Stimulated activated CD4-positive, alpha-beta T cell treated with anti-CD3 and anti-CD28 coated beads, Interleukin-12 subunit alpha, Interleukin-12 subunit beta, amount 100 ng/mL, for 48 hours (primary cell): ENCODE results near the gene WWOX.

Experiments used
- DNase-seq, 3 donors: peaks; one replicate each; pipeline ENCODE4 v3.0.0-alpha.2; 2020; ENCODE audit warnings: low read depth in 2 of 3, low spot score in 1 of 3

The WWOX gene

DNA sequence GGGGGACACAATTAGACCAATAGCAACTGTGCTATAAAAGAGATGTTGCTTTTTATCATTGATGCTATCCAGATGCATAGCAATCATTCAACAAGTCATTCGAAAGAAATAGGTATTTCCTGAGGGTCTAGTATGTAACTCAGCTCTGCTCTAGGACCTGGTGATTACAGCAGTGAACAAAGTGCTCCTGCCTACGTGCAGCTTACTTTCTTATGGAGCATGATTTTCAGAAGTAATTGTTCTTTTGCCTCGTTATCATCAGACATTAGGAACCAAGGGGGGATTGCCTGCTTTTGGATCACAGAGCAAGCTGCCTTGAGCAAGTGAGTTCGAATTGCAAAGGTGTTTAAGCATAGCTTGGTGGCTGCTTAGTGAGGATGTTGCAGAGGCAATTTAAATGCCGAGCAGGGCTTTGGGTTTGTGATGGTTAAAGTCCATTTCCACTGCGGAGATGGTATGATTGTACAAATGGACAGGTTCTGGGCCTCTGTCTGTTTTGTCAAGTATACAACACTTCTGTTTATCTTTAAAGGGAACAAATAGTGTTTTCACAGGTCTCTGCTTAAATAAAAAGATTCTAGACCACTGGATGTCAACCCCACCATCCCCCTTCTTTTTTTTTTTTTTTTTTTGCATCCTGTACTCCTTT is 41.5 kb downstream of the WWOX start:
- DNase-seq: no peak

DNA sequence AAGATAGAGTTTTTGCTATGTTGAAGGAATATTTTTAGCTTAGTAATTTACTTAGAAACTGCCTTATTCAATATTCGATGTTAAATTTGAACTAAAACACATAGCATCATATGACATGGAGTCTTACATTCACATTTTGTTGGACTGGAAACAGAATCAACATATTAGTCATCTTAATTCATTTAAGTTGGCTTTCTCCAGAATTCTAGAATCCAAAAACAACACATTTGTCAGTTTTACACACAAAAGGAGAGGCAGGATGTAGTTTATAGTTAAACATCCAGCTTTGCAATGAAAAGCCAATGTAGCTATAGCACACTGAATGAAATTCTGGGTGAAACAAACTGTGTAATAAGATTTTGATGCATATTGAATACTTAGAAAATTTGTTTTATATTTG is 43.3 kb downstream of the WWOX start:
- DNase-seq: no peak

DNA sequence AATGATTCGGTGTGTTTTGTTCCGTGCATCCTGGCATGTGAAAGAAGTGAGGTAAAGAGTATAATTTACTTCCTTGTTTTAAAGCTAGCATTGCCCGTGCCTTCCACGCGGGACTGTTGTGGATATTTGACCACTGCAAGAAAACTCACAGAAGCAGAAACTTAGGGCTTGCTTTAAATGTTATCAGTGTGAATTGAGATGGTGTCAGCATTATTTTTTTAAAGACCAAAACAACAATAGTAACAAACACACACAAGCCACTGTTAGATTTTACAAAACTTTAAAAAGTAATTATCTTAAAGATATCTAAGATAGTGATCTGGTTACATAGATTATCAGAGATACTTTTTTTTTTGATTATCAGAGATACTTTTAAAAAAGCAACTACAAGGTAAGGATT is 47.4 kb downstream of the WWOX start:
- DNase-seq: no peak

DNA sequence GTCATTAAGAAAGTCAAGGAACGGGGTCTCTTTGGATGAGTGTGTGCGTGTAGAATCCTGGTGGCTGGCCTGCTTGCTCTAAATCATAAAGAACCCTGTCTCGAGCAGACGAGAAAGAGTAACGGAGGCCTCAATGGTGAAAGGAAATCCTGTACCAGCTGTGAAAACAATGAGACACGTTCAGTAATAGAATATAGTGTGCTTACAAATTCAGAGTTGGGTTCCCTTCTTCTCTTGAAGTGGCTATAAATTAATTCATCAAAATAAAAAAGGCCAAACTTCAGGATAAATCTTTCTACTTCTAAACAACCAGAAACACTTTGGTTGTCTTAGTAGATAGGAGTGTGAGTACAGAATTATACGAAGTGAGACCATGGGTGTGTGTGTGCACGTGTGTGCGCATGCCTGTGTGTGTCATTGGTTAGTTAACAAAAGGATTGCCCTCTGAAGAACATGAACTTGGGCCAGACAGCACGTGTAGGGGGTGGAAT is 48.5 kb downstream of the WWOX start:
- DNase-seq: no peak

DNA sequence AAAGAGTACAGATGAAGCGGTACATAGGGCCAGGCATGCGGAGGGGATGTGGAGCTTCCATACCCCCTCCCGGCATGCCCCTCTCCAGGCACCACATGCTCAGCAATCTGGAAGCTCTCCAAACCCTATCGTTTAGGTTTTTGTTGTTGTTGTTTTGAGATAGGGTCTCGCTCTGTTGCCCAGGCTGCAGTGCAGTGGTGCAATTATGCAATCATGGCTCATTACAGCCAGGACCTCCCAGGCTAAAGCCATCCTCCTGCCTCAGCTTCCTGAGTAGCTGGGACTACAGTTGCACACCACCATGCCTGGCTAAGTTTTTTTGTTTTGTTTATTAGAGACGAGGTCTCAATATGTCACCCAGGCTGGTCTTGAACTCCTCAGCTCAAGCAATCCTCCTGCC is 50.8 kb downstream of the WWOX start:
- DNase-seq: no peak

DNA sequence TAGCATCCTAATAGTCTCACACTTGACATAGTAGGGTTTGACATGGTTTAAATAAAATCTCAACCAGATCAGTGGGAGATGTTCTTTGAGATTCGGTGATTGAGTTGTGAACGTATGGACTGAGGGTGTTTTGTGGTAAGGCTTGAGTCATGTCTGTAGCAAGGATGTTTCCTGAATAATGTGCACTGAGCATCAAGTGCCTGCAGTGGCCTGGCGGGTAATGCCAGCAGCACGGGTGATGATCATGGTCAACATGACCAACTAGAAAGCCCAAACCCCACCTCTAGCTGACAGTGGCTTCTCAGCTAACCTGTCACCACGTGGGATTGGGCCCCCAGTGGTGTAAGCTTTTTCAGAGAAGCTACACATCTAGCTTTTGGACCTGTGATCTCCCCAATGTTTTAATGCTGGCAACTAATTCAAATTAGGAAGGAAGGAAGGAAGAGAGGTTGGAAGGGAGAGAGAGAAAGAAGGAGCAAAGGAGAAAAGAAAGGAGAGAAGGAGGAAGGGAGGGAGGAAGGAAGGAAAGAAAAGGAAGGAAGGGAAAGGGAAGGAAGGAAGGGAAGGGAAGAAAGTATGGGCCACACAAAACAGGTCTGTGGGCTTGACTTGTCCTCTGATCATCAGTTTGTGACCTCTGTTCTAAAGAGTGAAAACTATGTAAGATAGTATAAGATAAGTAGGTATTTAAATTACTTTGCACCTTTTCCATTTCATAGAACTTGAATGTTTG is 55.4 kb downstream of the WWOX start:
- no peak for DNase-seq

DNA sequence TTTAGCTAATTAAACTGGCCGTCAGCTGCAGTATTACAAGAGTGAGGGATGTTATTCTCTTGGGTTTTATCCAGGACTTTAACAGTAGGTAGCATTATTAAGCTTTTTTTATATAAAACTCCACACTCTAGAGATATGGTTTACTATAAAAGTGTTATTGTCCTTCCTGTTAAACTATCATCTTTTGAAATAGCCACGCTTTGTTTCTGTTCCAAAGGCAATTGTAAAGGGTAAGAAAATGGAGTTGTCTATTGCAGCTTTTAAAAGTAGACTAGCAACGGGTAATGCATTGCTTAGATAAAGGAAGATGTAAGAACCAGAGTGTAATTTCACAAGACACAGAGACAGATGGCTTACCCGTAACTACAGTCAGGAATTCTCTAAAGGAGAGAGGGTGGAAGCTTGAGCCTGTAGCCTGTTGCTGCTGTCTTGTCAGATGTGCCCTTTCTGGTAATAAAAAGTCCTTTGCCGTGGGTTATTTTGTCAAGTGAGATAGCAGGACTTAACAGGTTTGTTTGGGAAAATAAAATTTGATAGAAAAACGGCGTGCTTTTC is 56.4 kb downstream of the WWOX start:
- no peak for DNase-seq

DNA sequence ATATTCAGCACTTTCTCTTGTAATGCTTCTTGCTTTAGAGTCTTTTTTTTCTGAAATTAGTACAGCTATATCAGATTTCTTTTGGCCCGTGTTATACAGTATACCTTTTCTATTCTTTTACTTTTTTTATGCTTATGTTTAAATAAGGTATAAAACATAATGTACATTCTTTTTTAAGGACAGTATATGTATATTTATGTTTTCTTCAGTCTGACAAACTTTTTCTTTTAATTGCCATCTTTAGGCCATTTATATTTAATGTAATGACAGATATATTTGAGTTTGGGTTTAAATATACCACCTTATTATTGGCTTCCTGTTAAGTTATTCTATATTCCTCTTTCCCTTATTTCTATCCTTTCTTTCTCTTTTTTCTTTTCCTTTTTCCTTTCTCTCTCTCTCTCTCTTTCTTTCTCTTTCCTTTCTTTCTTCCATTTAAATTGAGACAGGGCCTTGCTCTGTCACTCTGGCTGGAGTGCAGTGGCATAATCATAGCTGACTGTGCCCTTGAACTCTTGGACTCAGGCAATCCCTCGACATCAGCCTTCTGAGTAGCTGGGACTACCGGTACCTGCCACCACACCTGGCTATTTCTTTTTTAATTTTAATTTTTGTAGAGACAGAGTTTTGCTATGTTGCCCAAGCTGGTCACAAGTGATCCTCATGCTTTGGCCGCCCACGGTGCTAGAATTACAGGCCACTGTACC is 61.7 kb downstream of the WWOX start:
- no peak for DNase-seq

DNA sequence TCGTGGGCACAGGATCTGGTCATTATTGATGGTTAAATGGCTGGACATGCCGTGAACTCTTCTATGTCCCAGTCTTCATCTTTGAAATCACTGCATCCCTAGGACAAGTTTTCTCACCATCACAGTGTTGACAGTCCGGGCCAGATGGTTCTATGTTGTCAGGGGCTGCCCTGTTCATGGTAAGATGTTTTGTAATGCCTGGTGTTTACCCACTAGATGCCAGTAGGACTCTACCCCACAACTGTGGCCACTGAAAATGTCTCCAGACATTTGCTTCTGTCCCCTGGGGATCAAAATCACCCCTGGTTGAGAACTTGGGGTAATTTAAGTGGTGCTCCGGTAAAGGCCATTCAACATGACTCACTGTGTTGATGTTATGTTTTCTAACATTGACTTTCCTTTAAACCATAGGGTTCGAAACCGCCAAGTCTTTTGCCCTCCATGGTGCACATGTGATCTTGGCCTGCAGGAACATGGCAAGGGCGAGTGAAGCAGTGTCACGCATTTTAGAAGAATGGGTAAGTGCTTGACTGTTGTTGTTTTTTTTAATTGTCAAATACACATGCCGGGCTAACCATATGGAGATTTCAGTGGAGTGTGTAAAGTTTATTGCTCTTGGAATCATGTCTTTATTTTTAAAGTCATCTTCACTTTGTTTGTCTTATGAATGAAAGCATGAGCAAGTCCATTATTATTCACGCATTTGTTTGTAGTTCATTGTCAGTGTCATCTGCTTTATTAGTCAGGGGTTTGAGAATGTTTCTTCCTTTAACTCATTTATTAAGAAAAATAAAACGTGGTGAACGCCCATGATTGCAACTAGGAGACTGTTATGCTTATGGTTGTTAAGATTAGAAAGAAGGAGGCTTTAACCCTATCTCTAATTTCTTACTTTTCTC is 64.6 kb downstream of the WWOX start:
- DNase-seq: no peak

DNA sequence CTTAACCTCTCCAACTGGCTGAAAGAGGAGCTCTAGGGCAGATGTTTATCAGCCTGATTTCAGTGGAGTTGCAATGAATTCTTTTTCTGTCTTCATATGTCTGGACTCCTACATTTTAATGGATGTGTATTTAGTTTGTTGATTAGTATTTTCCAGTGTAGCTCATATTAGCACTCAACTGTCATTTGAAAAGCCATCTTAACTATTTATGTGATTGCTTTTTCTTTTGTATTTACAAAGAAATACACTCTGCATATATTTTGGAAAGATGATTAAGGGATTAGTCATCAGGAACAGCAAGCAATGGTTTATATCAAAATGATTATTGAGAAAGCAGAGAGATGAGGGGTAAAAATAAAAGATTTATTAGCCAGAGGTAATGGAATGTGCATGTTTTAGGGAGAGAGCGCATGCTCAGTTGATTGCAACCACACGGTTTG is 71.1 kb downstream of the WWOX start:
- no peak for DNase-seq

DNA sequence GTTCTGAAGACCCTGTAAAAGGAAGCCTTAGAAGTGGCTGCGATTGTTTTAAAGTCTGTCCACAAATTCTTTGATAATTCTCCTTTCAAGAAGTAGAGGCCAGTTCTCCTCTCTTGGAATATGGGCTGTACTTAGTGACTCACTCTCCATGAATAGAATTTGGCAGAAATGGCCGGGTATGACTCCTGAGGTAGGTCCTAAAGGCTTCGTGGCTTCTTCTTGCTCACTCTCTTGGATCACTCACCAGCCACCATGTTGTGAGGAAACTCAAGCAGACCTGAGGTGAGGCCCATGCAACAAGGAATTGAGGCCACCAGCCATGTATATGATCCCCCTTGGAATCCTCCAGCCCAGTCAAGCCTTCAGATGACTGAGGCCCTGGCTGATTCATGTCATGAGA is 75.8 kb downstream of the WWOX start:
- DNase-seq: no peak

DNA sequence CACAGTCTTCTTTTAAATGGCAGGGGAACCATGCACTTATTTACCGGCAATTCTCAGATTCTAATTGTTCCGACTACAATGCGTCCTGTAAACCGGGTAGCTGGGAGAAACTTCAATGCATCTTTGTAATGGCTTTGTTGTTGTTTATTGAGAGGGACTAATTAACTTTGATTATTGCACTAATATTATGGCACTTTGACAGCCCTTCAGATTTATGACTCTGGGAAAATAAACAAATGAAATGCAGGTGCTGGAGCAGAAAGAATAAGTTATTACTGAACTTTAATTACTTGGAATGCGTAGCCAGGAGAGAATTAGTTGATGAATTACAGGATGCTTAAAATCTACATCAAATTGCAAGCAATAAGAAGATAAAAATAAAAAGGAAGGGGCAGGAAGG is 77.0 kb downstream of the WWOX start:
- no peak for DNase-seq

DNA sequence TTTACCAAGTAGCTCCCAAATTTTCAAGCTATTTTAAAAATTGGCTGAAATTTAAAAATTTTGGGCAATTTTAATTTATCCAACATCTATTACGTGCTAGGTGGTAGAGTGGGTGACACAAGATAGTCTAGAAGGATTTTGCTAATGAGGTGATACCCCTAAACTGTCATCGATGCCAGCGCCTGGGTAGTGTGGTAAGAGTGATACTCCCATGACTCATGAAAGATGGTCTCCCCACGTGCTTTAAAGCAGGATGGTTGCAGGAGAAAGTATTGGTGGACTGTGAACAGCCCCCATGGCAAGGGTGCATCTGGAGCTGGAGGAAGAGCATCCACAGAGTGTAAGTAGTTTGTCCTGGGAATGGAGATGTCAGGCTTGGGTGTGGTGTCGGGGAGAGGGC is 77.8 kb downstream of the WWOX start:
- no peak for DNase-seq

DNA sequence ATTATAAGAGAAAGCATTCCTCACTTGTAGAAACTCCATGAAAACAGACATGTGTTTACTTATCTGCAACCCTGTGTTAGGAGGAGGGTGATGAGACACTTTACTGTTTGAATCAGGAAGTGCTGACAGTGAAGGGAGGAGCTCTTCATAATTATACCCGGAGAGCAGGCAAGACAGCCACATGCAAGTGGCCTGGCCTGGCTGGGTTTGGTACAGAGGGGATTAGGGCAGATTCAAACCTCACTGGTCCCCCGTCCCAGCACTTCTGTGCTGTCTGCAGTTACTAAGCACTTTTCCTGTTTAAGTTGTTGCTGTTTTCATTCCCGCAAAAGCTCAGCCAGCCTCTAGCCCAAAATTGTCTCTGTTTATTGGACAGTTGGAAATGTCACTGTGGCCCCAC is 78.5 kb downstream of the WWOX start:
- no peak for DNase-seq

DNA sequence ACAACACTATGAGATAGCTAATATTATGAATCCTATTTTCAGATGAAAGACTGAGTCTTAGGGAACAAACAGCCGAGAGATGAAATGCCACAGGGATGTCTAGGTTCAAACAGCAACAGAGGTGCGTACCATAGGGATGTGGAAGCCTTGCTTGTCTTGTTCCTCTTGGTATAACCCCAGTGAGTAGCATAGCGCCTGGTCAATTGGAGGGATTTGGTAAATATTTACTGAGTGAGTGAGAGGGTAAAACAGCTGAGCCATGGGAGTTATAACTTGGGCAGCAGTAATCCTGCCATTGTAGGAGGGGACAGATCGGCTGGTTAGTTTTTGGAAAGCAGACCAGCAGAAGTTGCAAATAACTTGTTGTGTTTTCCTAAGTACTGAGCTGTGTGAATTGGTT is 80.2 kb downstream of the WWOX start:
- DNase-seq: no peak

DNA sequence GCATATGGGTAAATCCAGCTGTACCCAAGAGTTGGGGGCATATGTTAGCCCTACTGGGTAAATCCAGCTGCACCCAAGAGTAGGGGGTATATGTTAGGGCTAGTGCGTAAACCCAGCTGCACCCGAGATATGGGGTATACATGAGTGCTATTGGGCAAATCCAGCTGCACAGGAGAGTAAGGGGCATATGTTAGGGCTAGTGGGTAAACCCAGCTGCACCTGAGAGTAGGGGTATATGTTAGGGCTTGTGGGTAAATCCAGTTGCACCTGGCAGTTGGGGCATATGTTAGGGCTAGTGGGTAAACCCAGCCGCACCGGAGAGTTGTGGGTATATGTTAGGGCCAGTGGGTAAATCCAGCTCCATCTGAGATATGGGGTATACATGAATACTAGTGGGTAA is 80.9 kb downstream of the WWOX start:
- no peak for DNase-seq

DNA sequence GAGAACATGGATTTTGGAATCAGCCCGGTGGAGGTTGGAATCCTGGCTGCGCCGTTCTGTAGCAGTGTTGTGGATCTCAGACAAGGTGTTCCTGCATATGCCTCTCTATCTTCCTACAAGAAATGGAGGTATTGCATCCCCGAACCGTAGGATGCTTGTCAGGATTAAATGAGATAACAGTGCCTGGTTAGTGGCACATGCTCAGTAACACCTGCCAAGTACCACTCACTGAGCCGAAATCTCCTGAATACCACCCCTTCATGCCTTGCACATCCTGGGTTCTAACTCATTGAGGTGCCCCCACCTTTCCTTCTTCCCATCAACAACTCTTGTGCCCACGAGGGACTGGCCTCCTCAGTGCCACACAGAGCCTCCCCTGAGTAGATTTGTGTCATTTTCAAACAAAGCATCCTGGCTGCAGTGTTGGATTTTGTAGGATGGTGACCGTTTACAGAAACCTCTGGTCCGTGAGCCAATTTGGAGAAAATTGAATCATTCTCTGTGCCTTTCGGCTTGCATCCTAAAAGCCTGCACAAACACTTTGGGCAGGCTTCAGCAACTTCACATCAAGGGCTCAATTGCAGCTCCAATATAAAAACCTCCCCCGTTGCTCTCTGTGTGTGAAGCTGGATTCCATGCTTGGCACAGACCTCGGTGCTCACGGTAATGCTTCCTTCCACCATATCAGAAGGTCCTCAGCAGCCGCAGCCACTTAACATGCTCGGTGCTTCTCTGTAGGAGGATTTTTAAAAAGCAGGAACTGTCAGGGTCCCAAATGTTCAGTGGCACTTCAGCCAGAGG is 84.2 kb downstream of the WWOX start:
- DNase-seq: no peak

DNA sequence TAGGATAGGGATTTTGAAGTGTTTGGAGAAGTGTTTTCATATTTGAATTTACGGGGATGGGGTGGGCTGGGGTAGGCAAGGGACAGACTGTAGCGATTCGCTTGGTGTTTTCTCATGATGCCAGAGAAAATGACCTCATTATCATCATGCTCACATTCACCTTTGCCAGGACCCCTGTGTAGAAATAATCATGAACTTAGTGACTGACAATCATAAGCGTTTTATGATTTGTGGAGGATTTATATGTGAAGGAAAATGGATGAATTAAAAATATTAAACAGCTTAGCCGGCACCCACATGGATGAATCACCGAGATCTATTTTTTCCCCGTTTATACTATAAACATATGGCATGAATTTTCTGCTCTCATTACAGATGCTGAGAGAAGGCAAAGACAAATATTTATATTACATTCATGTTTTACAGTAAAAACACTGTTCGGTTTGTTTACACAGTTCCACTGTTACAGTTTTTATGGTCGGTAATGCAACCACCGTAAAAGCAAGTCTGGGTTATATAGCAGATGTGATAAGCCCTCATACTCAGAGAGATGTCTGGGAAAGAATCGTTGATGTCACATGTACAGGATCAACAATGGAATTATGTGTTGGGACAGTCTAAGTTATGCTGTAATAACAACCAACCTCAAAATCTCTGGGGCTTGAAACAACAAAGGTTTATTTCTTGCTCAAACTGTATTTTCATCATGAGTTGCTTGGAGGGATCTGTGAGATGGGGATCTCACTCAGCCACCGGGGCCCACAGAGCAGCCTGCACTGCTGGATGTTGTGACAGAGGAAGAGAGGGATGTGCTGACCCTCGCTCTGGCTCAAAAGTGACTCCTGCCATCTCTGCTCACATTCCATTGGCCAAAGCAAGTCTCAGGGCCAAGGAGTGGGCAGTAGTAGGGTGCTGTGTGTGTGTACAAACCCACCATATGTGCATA is 85.1 kb downstream of the WWOX start:
- DNase-seq: no peak

DNA sequence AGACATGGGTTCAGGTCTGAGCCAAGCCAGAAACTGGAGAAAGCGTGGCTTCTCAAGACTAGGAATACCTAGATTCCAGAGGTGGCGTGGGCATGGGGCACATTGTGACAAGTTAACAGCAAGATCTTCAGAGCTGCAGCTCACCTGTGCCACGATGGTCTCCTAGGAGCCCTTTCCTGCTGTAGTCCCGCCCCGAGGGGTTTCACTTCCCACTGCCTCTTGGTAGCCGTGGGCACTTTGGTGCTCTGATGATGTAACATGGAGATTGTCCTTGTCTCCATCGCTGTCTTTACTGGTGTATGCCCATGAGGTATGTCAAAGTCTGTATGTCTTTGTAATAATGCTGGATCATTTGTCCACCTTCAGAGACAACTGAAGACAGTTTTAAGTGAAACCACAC is 89.7 kb downstream of the WWOX start:
- DNase-seq: no peak
